ENCODE results near the gene LHB.

The LHB gene

DNA sequence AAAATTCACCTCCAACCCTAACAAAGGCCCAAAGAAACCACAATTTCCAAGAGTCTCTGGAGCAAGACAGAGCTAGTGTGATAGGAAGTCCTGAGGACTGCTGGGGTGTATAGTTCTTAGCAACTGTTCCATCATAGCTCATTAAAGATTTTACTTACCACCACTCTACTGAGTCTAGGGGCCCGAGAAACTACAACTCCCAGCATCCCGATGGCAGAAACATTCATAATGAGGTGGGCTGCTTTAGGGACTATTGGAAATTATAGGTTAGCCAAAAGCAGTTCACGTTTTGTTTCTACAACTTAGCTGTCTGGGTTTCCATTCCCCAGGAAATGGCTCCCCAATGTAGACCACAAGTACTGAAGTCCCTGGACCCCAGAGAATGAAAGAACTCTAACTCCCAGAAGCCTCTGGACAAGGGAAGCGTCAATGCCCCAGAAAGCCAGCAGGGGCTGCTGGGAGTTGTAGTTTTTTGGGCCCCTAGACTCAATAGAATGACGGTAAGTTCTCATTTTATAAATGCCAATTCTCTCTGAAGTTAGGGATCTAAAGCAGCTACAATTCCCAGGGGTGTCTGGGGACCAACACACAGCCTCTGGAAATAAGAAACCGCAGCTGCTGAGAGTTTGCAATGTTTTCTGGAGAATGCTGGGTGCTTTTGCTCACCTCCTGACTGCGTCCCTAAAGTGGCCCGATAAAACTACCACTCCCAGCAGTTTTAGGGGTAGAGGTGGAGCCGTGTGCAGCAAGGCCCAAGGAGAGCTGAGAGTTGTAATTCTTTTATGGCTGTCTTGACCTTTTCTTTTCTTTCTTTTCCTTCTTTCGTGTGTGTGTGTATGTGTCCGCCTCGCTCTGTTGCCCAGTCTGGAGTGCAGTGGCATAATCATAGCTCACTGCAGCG lies 40.7 kb downstream of the LHB start:
- peak in 1 of 4 experiments; percentile 30 for DNase-seq

DNA sequence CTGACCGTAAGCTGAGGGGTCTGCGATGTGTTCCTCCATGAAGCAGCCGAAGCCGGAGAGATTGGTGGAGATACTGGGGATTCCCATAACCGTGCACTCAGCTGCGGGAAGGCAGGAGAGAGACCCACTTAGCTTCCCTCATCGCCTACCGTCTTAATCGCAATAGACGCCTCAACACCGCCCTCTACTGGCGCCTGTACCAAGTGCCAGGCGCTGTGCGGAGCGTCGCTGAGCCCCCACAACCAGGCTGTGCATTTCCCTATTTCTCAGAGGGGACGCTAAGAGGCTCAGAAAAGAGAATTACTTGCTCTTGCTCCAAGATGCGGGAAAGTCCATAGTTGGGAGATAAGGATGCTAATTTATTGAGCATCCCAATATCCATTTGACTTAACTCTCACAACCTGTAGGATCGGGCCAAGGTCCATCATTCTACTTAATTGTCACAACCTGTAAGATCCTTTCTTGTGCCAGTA lies 45.9 kb downstream of the LHB start:
- peak; percentile 93 to 96 (median 95) for DNase-seq

- no peak for DNase-seq
Measured at GRCh38 chr19:48970139-48970766, 46.6 kb downstream of the LHB start.

DNA sequence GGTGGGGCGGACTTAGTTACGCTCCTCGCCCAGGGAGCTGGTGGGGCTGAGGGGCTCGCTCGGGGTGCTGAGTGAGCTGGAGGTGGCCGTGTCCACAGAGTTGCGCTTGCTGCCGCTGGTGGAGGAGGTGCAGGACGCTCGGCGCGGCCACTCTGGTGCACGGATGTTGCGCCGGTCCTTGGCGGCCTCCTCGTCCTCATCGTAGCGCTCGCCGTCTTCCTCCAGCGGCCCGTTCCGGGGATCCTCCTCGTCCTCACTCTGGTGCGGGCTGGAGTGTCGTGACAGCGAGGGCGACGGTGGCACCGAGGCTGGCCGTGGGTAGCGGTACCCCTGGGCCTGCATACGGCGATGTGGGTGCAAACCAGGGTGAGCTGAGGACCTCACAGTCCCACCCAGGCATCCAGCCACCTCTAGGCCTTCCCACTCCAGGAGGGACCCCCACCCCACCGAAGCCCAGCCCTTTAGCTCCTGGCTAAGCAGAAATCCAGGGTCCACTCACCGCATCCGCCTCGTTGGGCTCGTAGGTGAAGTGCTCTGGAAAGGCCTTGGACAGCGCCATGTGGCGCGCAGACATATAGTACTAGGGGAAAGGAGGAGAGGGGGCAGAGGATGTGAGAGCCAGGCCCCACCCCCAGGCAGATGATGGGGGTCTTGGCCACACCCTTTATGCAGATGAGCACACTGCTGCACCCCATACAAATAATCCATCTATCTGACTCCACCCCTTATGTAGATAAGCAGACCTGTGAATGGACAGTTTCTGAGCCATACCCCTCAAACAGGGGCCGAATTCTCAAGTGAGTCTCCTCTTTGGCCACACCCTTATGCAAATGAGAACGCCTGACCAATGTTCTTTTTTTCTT lies 47.4 kb downstream of the LHB start:
- peak in 1 of 4 experiments; percentile 43 for DNase-seq

DNA sequence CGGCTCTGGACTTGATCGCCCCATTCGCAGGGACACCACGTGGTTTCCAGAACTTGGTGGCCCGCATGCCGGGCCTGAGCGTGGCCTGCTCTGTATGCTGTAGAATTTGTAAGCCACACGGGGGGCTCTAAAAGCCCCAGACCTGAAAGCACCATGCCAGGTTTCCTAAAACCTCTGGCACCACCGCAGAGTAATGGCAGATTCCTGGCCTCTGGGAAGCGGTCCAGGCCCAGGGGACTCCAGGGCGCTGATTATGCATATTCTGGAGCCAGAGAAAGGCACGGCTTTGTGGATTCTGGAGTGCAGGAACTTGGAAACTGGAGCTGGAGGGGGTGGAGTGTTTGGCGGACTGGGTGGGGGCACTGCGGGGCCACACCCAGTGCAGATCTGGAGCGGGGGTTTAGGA lies 48.1 kb downstream of the LHB start:
- DNase-seq: peak in 1 of 4 experiments; percentile 44

DNA sequence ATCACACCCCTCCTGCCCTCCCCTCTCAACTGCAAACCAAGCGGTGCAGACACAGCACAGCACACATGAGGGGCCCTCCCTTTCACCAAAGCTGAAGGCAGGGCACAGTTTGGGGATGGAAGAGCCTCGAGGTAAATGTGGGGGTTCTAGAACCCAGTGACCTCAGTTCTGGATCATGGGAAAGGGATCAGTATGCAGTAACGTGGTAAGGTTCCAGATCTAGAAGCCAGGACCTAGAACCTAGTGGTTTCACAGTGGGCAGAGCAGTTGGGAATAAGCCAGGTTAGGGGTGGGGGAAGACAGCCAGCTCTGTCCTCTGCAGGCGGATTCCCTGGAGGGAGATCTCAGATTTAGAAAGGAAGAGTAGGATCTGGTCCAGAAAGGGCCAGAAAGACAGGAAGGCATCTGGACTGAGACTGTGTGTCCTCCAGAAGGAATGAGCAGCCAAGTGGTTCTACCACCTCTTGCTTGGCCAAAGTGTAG lies 48.7 kb downstream of the LHB start:
- DNase-seq: peak in 2 of 4 experiments; percentile 53 to 64

GRCh38 chr19:48967346-48968178 lies 49.3 kb downstream of the LHB start:
- DNase-seq: peak; percentile 94 to 98 (median 98)

GRCh38 chr19:48966541-48967345 lies 50.1 kb downstream of the LHB start:
- DNase-seq: peak; percentile 50 to 73 (median 65)

All from suppressor macrophage (primary cell).